MV-4-11 (cell line): ENCODE data around the gene ERGIC1.

Source experiments
- DNase-seq: peaks from one replicate; lab custom pipeline; 2025; lab: John Stamatoyannopoulos, UW

Gene ERGIC1

DNA sequence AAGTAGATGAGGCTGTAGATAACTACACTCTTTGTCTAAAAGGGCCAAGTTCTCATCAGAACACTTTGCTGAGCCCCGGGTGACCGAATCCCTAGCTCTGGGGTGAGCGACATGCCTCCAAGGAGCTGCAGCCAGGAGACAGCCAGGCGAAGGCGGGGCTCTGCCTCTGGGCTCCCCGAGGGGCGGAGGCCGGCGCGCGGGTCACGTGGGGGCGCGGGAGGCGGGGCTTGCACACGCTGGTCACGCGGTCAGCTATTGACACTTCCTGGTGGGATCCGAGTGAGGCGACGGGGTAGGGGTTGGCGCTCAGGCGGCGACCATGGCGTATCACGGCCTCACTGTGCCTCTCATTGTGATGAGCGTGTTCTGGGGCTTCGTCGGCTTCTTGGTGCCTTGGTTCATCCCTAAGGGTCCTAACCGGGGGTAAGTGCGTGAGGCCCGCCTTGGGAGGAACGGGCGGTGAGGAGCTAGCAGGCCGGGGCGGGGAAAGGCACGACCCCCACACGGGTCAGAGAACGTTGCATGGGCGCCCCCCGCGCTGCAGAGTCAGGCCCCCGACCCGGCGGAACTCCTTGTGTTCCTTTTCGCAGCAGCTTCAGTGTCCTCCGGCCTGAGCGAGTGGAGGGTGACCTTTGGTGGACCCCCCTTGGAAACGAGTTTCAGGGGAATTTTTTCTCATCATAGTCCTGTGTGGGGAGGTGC, 149.6 kb downstream of the ERGIC1 start, which contains the start of gene ATP6V0E1:
TSS of gene ATP6V0E1 (plus strand) at position 230 of the 702 bp plus-strand sequence. CDS start at position 320, 90 bp downstream.
- DNase-seq: peak; percentile 87

- peak; percentile 84 for DNase-seq
Observed at GRCh38 chr5:172984244-172984953, 150.3 kb downstream of the ERGIC1 start.

- DNase-seq: no peak
Observed at GRCh38 chr5:172985596-172985995, 151.5 kb downstream of the ERGIC1 start.

DNA sequence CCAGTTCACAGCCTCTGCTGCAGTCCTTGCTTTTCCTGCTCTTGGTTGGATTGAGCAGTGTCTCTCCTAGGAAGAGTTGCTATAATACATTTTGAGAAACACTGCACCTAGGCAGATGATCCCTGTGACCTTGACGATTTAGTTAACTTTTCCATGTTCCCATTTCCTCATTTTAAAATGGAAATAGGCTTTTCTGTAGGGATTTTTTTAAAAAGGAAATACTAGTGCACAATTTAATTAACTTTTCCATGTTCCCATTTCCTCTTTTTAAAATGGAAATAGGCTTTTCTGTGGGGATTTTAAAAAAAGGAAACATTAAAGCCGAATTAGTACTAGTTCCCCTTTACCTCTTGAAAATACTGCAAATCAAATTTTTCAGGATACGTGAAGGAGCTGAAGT, 154.2 kb downstream of the ERGIC1 start:
- DNase-seq: peak; percentile 41

GRCh38 chr5:172990776-172991175, 156.7 kb downstream of the ERGIC1 start:
- no peak for DNase-seq

DNA sequence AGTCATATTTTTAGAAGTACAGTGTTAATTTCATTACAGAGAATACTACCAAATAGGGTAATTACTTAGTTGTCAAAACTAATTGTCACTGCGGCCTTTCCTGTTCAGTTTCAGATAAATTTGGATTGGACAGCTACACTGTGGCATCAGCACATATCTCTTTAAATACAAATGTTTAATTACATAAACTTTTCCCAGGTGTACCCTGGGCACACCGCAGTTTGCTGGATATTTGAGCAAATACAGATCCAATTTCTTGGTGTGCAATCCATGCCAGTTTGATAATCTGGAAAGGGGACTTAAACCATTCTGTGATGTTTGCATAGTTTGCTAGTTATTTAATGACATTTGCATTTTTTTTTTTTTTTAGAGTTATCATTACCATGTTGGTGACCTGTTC, 160.4 kb downstream of the ERGIC1 start:
- no peak for DNase-seq

GRCh38 chr5:172999372-172999973, 165.4 kb downstream of the ERGIC1 start:
- no peak for DNase-seq

GRCh38 chr5:172999974-173000373, 165.9 kb downstream of the ERGIC1 start:
- no peak for DNase-seq

DNA sequence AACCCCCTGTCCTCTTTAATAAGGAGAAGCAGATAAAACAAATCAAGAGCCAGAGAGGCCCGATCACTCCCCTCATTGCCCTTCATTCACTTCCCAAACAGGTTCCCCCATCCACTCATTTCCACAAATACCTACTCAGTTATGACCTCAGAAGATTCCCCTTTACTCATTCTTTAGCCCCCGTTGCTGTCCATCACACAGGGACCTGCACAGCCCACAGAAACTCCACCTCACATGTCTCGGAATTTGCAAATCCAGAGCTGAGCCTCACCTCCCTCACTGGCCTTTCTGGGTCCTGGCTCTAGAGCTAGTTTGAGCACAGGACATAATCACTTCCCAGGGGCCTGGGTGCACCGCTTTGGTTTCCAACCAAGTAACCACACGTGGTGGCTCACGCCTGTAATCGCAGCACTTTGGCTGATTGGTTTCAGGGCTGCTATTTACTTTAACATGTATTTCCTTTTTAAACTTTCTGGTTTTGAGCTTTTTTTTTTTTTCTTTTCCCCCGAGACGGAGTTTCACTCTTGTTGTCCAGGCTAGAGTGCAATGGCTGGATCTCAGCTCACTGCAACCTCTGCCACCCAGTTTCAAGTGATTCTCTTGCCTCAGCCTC, 167.3 kb downstream of the ERGIC1 start:
- DNase-seq: no peak
